Breast epithelium (tissue), 4 donors: Measurements from ENCODE around the gene ITPR2. TPM values are rescaled to one million over a fixed set of nuclear protein-coding genes. Genes with fewer than 3 reads are reported as not detected.
A peak's percentile ranks its signal among the peaks of the same experiment; 100 is the strongest.

Experiments
- DNase-seq, 2 donors: peaks; one replicate each; pipeline ENCODE4 v3.0.0-alpha.2; 2019; ENCODE audit warnings: low spot score in 2 of 2
- H3K27ac ChIP-seq, 2 donors: fragments of 200-600 bp; sonication (generic) in 1 of 2; one replicate each; pipeline ENCODE4 v1.5.1; 2016 to 2019; ENCODE audit warnings: mild to moderate bottlenecking in 1 of 2
- H3K27me3 ChIP-seq, 2 donors: fragments of 200-600 bp; sonication (generic) in 1 of 2; one replicate each; pipeline versions ENCODE4 v1.5.1 to v1.6.0; 2017 to 2019; ENCODE audit warnings: control low read depth in 1 of 2, mild to moderate bottlenecking in 1 of 2
- H3K36me3 ChIP-seq: fragments of 200-600 bp; one replicate; pipeline ENCODE4 v1.5.1; 2019
- H3K4me1 ChIP-seq, 2 donors: fragments of 200-600 bp; sonication (generic); one replicate each; pipeline ENCODE4 v1.5.1; 2016 to 2019; ENCODE audit warnings: control low read depth in 1 of 2
- H3K4me3 ChIP-seq, 3 donors: fragments of 200-600 bp; sonication (generic); 1 replicate in 2 of 3; 2 replicates in 1 of 3; pipeline ENCODE4 v1.5.1; 2016 to 2019; ENCODE audit warnings: mild to moderate bottlenecking in 3 of 3, moderate library complexity in 2 of 3
- H3K9me3 ChIP-seq, 2 donors: fragments of 200-600 bp; sonication (generic) in 1 of 2; one replicate each; pipeline ENCODE4 v1.5.1; 2016 to 2019; ENCODE audit warnings: control low read depth in 1 of 2
- CTCF ChIP-seq, 3 donors: fragments of 450-650 bp; IDR thresholded peaks; one replicate each; pipeline ENCODE4 v1.5.1; 2016 to 2017; ENCODE audit warnings: antibody characterized with exemption in 3 of 3, mild to moderate bottlenecking in 3 of 3, moderate library complexity in 3 of 3
- POLR2A ChIP-seq: fragments of 450-650 bp; IDR thresholded peaks from one replicate; pipeline ENCODE4 v1.6.1; 2016; ENCODE audit warnings: antibody characterized with exemption, mild to moderate bottlenecking, moderate library complexity
- POLR2AphosphoS5 ChIP-seq, 3 donors: sonication (generic); formaldehyde crosslinking; IDR thresholded peaks; one replicate each; pipeline ENCODE4 v1.6.1; 2017; ENCODE audit warnings: antibody characterized with exemption in 3 of 3
- intact Hi-C: fragments of 100-400 bp; cut with DNase I; formaldehyde crosslinking; loops from one replicate; pipeline ENCODE4 v1.15.1; 2023; ENCODE audit warnings: low total_unique reads
- total RNA-seq, 3 donors: library from RNA; depleted of rRNA; stranded (reverse); fragments of >200 nt; gene quantifications; one replicate each; pipeline ENCODE4 v1.1.0, GENCODE V29; 2016

Gene ITPR2
- total RNA-seq, 3 donors from 2014 or later = 47.2 to 95.0 (median 66.5) TPM

GRCh38 chr12:26298785-26299621 lies 534.0 kb downstream of the ITPR2 start:
- Histone ChIP-seq H3K27ac (peak overlapping the region; percentile 84 to 90), H3K4me1 (peaks cover 0 to 10% of the 10 kb centered on the region in 2 donors), H3K27me3 (no peaks in the 10 kb centered on the region), H3K36me3 (no peaks in the 10 kb centered on the region), H3K4me3 (peak overlapping the region; percentile 17 to 40 (median 24)), H3K9me3 (no peaks in the 10 kb centered on the region)
- intact Hi-C loops = no loop called here
- DNase-seq = no peak
- no peak for TF ChIP-seq POLR2A
- peak in 2 of 3 donors; percentile 17 to 29 for TF ChIP-seq POLR2AphosphoS5 (IDR thresholded peaks at IDR 0.05)
- peak; percentile 32 to 67 (median 45) for TF ChIP-seq CTCF (IDR thresholded peaks at IDR 0.05)

- intact Hi-C loops = no loop called here
- no peak for DNase-seq
- no peaks in the 10 kb centered on the region for H3K36me3 ChIP-seq
- no peak overlapping the region for H3K4me3 ChIP-seq
- H3K27me3 ChIP-seq = no peaks in the 10 kb centered on the region
- TF ChIP-seq CTCF (IDR thresholded peaks at IDR 0.05) (no peak), POLR2AphosphoS5 (IDR thresholded peaks at IDR 0.05) (no peak), POLR2A (no peak)
- H3K4me1 ChIP-seq = peaks cover 0 to 10% of the 10 kb centered on the region in 2 donors
- peak overlapping the region; percentile 84 to 90 for H3K27ac ChIP-seq
- H3K9me3 ChIP-seq = no peaks in the 10 kb centered on the region
These were observed 535.5 kb downstream of the ITPR2 start for GRCh38 chr12:26297396-26298070.

- Histone ChIP-seq H3K36me3 (no peaks in the 10 kb centered on the region), H3K9me3 (no peaks in the 10 kb centered on the region), H3K27me3 (no peaks in the 10 kb centered on the region), H3K27ac (no peak overlapping the region), H3K4me1 (peaks cover 0 to 10% of the 10 kb centered on the region in 2 donors), H3K4me3 (no peak overlapping the region)
- intact Hi-C loops = no loop called here
- no peak for DNase-seq
- TF ChIP-seq POLR2AphosphoS5 (IDR thresholded peaks at IDR 0.05) (no peak), POLR2A (no peak), CTCF (IDR thresholded peaks at IDR 0.05) (no peak)
These were observed 538.0 kb downstream of the ITPR2 start for GRCh38 chr12:26295001-26295400.

- H3K36me3 ChIP-seq = no peaks in the 10 kb centered on the region
- no peak overlapping the region for H3K27ac ChIP-seq
- H3K4me1 ChIP-seq = peaks cover 4 to 9% of the 10 kb centered on the region in 2 donors
- no peak overlapping the region for H3K4me3 ChIP-seq
- no peak for DNase-seq
- TF ChIP-seq POLR2A = no peak
- no peak for TF ChIP-seq POLR2AphosphoS5 (IDR thresholded peaks at IDR 0.05)
- no peak for TF ChIP-seq CTCF (IDR thresholded peaks at IDR 0.05)
- intact Hi-C loops = no loop called here
- no peaks in the 10 kb centered on the region for H3K9me3 ChIP-seq
- H3K27me3 ChIP-seq = no peaks in the 10 kb centered on the region
These were observed 539.4 kb downstream of the ITPR2 start for GRCh38 chr12:26293612-26294011.

GRCh38 chr12:26292596-26292995 lies 540.4 kb downstream of the ITPR2 start:
- Histone ChIP-seq H3K27me3 (no peaks in the 10 kb centered on the region), H3K27ac (peak overlapping the region in 1 of 2 donors; percentile 7), H3K4me1 (peaks cover 5 to 13% of the 10 kb centered on the region in 2 donors), H3K9me3 (no peaks in the 10 kb centered on the region), H3K36me3 (no peaks in the 10 kb centered on the region), H3K4me3 (no peak overlapping the region)
- intact Hi-C loops = no loop called here
- no peak for DNase-seq
- TF ChIP-seq POLR2AphosphoS5 (IDR thresholded peaks at IDR 0.05) (no peak), CTCF (IDR thresholded peaks at IDR 0.05) (no peak), POLR2A (no peak)
